VCaP (cell line): ENCODE results near the gene ATP8B1.
"Not testable (repeated sequence)": the region's sequence is repeated elsewhere in the genome, so short reads cannot be mapped to it uniquely, and the experiment has no call there.

Experiments used
- H3K27ac ChIP-seq: fragments of 450-650 bp; 2 replicates; pipeline ENCODE4 v1.5.1; 2017
- TF ChIP-seq, protein P1 (sequence below): fragments of 450-650 bp; conservative IDR thresholded peaks from 2 replicates; pipeline ENCODE4 v1.5.1; 2017; ENCODE audit warnings: mild to moderate bottlenecking, moderate library complexity

ATP8B1 gene

GRCh38 chr18:57655740-57656139 lies 147.4 kb downstream of the ATP8B1 start:
- H3K27ac ChIP-seq, result no peak overlapping the region
- TF ChIP-seq, protein P1, sequence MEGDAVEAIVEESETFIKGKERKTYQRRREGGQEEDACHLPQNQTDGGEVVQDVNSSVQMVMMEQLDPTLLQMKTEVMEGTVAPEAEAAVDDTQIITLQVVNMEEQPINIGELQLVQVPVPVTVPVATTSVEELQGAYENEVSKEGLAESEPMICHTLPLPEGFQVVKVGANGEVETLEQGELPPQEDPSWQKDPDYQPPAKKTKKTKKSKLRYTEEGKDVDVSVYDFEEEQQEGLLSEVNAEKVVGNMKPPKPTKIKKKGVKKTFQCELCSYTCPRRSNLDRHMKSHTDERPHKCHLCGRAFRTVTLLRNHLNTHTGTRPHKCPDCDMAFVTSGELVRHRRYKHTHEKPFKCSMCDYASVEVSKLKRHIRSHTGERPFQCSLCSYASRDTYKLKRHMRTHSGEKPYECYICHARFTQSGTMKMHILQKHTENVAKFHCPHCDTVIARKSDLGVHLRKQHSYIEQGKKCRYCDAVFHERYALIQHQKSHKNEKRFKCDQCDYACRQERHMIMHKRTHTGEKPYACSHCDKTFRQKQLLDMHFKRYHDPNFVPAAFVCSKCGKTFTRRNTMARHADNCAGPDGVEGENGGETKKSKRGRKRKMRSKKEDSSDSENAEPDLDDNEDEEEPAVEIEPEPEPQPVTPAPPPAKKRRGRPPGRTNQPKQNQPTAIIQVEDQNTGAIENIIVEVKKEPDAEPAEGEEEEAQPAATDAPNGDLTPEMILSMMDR, result no peak

DNA sequence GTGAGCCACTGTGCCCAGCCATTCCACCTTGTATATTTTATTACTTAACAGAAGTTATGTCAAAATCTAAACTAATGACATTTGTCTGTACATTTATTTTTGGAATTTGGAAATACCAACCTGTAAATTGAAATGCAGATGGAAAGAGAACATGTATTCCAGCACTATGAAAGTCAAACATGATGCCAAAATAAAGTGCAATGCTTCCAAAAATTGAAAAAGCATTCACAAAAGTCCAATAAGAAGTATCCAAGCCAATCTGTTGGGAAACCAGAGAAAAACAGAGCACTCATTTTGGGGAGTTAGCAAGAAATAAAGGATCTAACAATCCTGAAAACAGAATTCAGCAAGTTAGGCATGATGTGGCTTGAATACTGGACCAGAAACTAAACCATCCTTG lies 151.2 kb downstream of the ATP8B1 start:
- TF ChIP-seq, protein P1, result no peak
- no peak overlapping the region for H3K27ac ChIP-seq

- H3K27ac ChIP-seq, result no peak overlapping the region
- TF ChIP-seq, protein P1, result no peak
Measured at GRCh38 chr18:57649556-57650500, 153.3 kb downstream of the ATP8B1 start.

DNA sequence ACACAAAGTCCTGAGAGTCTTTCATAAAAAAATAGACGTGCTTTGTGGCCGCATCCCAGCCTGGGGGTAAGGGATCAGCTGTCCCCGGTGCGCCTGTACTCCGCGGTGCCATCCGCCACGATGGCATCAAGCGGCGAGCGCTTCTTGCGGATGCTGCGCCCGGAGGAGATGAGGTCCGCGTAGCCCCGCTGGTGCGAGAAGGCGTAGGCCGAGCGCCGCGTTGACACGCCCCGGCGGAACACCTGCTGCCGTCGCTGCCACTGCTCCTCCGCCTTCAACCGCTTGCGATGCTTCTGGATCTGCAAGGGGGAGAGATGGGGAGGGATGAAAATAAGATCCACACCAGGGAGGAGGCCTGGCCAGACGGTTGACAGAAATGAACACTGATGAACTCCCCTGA lies 154.7 kb downstream of the ATP8B1 start:
- H3K27ac ChIP-seq, result no peak overlapping the region
- TF ChIP-seq, protein P1, result no peak

DNA sequence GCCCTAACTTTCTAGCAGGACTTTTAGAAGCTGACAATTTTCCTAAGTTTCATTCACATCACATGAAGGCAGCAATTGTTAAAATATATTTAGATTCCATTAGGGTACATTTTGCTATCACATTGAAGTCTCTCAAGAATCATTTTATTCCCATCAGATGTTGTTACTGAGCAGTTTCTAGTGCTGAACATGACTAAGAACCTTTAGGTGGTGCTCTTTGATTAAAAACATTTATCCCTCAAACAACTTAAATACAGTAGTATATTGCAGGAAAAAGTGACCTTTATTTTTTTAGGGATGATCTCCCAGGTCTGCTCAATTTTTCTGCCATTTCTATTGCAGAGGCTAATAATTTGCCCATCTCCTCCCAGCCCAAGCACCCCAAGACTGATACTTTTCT lies 158.6 kb downstream of the ATP8B1 start:
- no peak overlapping the region for H3K27ac ChIP-seq
- TF ChIP-seq, protein P1, result peak; percentile 45

GRCh38 chr18:57643726-57644125 lies 159.4 kb downstream of the ATP8B1 start:
- H3K27ac ChIP-seq, result not testable (repeated sequence)

- H3K27ac ChIP-seq, result not testable (repeated sequence)
Measured at GRCh38 chr18:57642462-57642861, 160.7 kb downstream of the ATP8B1 start.

GRCh38 chr18:57640749-57641148 lies 162.4 kb downstream of the ATP8B1 start:
- TF ChIP-seq, protein P1, result no peak
- H3K27ac ChIP-seq, result no peak overlapping the region
